CMK (cell line): Measurements from ENCODE around the gene CDH4.

Experiments
- DNase-seq: peaks from one replicate; pipeline ENCODE4 v3.0.0-alpha.2; 2010; ENCODE audit warnings: low read depth

CDH4 gene

DNA sequence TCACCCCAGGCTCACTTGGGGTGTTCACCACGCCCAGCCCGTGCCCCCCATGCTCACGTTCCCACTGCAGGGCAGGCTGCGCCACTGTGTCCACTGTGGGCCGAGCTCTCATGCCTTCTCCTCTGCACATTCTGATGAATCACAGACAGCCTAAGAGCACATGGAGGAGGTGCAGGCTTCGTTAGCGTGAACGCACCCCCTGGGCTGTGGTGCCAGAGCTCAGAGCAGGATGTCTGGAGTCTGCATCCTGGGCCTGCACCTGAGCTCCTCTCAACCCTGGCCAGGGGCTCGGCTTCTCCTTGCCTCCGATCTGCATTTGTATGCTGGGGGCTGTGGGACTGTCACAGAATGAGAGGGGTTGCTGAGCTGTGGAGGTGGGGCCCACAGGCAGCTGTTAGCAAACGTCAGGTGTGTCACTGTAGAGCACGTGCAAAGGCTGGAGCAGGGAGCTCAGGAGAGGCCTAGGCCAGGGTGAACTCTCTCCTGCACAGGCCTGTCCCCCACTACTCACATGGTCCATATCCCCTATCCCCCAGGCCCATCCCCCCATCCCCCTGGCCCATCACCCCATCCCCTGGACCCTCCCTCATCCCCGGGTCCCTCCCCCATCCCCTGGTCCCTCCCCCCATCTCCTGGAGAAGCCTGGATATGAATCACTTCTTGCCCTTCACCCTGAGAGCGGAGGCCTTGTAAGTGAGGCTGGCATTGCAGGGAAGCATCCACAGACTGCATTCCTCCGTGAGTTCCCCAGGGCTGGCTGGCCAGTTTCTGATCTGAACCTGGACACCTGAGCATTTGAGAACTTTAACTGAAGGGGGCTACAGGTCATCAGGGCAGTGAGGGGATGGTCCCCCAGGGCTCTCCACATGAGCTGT lies 504.1 kb downstream of the CDH4 start:
- no peak for DNase-seq

DNA sequence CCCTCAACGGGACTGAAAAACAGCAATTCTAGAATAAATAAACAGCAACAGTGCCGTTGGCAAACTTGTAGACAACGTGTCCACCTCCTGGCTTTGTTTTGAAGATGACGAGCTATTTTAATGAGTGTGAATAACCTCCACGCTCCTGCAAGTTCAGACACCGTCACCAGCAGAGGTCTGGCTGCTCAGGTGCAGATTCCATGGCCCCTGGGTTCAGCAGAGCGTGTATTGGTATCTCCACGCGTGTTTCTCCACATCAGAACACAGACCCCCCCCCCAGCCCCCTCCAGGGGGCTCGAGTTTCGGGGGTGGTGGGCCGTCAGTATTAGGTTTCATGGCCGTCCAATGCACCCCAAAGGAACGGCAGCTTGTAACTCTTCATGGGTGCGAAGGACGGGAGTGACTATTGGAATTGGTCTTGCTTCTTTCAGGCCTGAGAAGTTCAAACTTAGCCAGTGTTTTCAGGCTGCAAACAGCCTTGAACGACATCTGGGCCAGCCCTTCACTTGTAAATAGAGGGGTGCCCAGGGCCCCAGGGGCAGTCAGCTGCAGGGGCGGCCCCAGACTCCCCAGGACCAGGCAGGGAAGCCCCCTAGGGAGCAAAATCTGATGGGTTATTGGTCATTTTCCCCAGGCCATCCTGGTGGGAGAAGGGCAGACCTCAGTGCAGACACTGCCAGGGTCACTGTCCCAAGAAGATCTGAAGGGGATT lies 505.1 kb downstream of the CDH4 start:
- no peak for DNase-seq

DNA sequence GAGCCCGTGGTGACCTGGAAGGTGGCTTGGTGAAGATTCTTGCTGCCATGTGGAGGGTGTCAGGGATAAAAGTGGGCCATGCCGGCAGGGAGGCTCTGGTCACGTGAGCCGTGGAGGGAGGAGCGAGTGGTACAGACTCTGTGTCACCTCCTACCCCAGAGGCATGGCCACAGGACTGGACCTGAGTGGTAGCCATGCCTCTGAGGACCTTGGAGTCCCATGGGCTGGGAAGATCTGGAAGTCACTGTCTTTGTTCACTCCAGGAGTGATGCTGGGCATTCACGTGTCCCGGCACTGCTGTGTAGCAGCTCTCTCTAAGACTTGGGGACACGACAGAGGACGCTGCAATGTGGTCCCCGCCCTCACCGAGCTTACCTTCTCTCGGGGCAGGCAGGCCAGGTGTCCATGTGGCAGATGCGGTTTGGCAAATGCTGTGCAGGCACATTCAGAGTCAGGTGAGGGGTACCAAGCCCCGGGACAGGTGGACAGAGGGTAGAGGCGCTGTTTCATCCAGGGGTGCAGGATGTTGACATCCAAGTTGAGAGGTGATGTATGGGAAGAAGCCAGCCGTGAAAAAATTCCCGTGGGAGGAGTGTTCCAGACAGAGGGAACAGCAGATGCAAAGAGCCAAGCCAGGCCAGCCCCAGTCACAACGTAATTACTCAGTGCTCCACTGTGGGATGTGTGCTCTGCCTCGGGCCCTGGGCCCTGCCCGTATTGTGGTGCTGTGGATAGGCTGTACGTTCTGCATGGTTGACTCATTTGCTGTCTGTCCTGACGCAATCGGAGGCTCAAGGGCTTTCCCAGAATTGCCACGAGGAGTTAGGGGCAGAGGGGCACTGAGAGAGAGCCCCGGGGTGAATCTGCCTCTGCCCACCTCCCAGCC lies 505.9 kb downstream of the CDH4 start:
- DNase-seq: no peak

DNA sequence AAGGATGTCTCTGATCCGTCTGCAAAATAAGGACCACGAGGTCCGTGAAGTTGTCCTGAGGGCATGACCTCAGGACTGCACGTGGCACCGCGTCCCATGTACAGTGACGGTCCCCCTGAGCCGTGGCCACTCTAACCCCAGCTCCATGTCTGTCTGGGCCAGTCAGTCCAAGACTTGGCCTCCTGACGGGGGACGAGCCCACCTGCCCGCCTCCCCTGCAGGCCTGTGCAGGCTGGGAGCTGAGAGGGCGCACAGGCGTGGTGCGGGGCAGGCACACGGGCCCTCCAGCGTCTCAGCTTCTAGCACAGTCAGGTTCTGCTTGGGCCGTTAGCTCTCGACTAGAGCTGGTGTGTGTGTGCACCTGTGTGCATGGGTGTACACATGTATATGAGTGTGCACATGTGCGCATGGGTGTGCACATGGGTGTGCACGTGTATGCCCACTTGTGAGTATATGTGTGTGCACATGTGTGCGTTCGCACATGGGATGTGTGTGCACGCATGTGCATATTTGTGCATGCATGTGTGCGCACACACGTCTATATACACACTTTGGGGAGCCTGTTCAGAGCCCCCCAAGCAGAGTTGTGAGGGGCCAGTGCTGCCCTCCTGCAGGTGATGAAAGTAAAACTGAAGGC lies 506.6 kb downstream of the CDH4 start:
- no peak for DNase-seq

DNA sequence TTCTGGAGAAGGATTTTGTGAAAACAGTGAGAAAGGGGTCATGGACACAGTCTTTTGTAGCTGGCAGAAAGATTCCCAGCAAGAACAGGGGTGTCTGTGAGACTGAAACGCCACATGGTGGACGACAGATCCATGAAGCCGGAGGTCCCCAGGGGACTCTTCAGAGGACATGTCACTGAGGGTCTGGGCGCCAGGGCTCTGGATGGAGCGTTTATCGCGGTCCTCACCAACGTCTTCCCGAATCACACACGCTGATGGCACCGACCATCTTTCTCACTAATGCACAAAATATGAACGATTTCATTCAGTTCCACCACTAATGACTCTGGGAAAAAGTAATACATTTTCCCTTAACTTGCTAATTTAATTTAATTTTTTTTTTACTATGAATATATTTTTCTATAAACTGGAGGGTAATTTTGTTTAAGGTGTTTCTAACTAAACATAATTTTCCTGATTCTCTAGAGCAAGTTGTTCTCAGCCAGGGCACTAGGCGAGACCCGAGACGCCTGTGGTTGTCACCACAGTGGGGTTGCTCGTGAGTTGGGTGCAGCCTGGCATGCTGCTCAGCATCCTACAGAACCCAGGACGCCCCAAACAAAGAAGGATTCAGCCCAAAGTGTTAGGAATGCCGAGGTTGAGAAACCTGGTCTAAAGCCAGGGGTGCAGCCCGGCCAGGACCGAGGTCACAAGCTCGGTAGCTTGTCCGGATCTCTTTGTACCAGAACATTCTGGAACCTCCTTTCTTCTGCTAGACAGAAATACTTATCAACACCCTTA lies 507.4 kb downstream of the CDH4 start:
- DNase-seq: no peak

DNA sequence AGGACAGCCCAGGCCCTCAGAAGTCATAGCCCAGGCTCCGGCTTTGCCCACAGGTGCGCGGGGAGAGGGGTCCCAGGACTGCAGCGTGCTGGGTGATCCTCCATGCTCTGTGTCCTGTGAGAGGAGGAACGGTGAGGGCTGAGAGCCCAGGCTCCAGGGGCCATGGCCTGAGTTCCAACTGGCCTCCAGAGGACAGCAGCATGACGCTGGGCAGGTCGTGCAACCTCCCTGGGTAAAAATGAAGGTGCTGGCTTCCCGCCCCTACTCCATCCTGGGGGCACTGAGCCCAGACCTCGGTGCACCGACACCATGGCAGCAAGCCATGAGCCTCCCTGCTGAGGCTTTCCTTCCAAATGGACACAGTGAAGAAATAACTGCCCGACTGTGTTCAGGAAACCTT lies 508.3 kb downstream of the CDH4 start:
- DNase-seq: no peak

DNA sequence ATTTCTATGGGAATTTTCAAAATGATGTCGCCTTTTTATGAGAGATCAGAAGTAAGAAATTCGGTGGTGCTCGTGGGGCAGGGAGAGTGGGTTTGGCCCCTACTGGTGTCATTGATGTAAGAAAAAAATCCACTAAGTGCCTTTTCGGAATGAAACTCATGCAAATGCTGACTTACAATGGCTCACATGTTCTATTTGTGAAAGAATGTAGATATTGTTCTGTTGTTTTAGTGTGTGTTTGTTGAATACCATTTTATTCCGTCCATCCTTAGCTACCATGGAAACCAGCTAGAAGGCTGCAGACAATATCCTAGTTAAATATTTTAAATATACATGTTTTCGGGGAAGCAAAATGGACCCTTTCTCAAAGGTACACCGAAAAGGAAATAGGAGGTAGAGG lies 508.7 kb downstream of the CDH4 start:
- DNase-seq: no peak

DNA sequence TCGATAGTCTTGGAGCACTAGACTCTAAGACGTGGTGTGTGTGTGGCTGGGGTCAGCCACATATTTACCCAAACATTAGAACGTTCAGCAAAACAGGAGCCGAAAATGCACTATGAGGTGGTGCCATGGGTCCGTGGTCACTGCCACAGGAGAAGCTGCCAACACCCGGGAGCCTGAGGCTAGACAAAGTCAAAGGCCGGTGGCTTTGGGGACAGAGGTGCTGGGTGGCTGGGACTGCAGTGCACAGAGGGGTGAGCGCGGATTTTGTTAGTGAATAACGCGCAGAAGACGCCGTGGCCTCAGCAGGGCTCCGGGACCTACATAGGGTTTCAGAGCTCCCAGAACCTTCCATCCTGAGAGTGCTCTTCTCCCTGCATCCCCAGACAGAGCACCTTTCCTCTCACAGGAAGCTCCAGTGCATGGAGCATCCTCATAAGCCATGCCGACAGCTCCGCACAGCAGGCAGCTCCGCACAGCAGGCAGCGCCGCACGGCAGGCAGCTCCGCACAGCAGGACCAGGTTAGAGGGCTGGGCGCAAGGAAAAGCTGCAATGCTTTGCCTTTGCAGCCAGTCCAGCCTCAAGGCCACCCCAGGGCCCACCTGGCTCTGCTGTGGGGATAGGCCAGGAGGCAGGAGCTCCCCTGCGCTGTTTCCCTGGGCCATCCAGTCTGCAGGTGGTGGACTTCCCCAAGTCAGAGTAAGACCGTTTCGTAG lies 509.5 kb downstream of the CDH4 start:
- no peak for DNase-seq

DNA sequence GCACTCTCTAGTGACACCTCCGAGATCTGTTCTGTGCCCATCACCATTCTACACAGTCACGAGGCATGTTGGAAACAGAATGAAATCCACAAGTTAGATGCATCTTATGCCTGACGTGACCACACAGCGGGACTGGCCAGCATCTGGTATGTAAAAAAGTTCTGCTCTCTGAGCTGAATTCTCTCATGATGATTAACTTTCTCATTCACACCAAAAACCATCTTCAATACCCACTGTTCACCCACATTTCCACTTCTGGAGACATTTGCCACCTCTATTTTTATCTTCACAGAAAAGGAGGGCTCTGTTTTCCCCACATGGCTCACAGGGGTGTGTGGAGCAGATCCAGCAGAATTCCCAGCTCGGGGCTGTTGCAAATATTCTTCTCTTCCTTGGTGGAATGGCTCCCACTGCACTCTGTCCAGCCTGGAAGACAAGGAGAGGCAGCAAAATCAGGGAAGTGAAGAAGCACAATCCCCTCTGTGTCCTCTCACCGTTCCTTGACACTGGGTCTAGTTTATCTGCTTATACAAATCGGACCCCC lies 510.2 kb downstream of the CDH4 start:
- no peak for DNase-seq

DNA sequence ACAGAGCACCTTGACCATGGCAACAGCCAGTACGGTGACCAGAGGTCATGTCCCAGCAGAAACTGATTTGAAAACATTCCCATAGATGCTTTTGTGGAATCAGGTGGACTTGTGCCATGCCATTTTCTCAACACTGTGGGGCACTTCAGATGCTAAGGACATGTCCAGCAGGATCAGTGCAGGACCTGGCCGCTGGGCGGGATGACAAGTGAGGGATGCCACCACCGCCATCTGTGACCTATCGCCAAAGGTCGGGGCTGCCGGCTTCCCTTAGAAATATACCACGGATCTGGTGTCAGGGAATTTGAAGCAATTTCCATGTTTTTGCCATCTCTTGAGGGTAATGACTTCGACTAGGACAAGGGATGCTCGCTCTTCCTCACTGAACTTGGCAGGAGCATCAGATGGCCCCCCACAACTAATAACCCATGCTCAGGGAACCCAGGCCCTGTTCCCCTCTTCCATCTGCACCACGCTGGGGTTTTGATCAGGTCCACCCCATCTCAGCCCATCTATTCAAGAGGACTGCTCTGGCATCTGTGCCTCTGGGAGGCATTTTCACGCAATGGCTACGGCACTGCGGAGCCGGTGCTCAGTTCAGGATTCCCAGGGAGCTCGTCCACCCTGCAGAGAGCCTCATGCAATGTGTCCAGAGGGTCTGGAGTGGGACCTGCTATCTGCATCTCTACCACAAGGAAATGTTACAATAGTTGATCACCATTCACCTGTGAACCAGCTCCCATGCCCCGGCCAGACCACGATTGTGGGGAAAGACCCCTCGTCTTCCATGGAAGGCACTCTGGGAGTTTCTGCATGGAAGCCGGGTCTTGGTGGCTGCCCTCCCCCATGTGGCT lies 511.1 kb downstream of the CDH4 start:
- DNase-seq: no peak

DNA sequence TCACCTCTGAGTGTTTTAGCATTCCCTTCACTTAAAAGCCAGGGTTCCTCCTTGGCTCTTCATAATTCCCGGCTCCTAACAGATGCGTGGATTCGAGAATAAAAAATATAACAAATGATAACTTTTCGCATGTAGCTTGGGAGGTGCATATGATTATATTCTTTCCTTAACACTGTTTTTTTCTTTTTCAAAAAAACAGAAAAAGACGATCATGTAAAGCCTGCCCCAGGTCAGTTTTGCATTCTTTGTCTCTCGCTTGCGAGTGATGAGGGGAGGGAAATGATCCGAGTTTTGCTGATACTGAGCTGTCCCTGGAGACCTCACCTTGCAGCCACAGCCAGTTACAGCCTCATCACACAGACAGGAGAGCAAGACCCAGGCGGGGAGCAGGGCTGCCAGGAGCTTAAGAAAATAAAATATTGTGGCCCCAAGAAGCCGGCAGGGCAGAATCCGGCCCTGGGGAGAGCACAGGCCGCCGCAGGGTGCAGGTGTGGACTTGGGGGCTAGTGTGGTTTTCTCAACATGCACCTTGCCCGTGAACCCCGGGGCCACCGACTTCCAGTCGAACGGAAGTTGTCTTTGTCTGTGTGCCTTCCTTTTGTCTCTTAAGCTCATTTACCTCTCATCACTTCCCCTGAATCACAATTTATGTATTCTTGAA lies 511.8 kb downstream of the CDH4 start:
- no peak for DNase-seq

DNA sequence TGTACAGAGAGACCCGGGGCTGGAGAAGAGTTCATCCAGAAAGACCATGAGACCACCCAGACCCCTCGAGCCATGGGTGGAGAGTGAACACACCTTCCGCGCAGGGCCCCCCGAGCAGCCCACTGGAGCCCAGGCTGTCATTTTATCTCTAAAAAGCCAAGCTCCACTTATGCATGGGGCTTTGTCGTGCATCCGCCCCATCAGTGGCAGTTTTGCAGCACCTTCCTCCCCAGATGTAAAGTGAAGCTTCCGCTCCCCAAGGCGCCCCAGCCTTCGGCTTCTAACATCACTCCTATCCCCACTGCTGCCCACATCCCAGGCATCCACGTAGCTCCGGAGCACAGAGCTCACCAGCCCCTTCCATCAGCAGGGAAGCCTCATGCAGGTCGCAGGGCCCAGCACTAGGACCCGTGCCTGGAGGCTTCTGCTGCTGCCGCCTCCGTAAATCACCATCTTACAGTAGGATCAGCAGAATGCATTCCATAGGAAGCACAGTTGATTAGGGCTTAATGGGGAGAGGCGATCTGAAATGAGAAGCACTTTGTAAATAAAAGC lies 512.5 kb downstream of the CDH4 start:
- no peak for DNase-seq

DNA sequence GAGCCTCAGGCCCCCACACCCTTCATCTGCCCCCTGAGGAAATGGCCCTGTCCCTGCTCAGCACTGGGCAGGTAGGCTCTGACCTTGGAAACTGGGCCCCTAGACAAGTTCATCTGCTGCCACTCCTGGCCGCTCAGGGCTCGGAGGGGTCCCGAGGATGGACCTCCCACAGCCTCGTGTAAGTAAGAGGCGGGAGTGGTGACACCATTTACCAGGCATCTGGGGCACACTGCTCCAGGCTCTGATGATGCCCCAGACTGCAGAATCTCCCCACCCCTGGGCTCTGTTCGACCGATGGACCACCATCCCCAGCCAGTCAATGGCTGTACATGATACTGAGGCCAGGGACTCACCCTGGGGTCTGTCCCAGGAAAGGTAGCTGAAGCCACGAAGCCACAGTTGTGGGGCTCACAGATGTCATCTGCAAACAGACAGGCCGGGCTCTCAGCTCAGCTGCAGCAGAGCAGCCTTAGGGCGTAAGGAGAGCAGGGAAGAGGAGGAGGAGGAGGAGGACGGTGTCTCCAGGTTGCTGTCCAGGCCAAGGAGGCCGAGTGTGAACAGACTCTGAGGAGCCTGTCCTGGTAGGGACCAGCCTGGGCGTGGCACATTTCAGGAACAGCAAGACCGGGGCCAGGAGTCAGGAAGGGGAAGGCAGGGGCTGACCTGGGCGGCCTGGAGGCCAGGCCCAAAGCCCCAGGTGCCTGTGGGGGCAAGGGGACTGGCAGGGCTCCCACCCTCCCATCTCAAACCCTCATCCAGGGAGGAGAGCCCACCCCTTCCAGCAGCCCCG lies 513.2 kb downstream of the CDH4 start:
- DNase-seq: no peak

DNA sequence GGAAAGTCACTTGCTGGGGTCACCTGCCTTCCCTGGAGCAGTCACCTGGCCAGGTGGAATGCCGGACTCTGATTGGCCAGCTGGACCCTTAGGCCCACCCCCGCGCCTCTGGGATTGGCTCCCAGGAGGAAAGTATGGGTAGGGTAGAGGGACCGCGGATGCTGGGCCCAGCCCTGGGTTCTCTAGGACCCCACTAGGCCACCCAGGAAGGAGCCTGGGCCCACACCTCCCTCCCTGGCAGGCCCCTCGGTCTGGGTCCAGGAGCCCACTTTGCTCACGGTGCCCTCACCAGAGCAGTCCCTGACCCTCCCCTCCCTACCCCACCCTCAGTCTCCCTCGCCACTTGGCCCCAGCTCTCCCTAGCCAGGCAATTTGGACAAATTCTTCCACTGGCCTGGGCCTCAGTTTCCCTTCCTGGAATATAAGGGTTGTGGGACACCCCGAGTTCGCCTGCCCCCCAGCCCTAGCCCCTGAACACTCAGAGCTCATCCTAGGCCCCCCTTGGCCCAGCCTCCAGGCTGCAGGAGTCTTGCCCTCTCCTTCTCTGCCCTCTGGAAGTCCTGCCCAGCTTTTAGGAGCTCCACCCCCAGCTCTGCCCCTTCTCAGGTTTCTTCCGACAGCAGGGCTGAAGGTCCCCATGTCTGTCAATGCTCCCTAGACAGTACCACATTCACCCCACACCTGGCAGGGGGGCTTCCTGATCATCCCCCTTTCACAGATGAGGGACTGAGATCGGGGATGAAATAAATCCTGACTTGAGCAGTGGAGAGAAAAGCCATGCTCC lies 514.0 kb downstream of the CDH4 start:
- no peak for DNase-seq

DNA sequence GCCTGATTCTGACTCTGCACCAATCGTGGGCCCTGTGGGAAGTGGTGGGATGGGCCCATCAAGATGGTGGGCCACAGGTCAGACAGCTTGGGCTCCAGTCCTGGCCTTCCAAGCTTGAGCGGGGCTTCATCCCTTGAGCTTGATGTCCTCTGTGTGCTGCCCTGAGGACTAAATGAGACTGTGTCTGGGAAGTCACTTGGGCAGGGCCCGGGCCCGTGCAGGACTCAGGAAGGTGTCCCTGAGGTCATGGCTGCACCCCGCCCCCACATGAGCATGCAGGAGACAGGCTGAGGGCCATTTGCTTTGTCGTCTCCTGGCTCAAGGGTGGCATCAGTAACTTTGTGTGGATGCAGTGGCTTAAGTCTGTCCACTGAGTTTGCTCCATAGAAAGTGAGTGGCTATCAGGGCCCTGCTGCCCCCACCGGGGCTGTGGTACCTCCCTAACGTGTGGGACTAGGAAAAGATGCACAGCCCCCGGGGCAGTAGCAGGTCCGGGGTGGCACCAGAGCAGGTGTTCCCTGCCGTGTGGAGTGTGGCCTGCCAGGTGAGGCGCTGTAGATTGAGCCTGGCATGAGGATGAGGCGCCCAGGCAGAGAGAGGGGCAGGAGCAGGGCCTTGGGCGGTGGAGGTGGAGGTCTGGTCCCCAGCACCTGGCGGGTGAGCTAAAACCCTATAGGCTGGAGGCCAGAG lies 515.0 kb downstream of the CDH4 start:
- DNase-seq: no peak
